HG03442 (cell line): ENCODE data around the gene KLHL26.

Experiments used
- ATAC-seq: cut with Tn5 transposase; IDR thresholded peaks from one replicate; pipeline ENCODE4 v1.9.1; 2021; ENCODE audit warnings: mild to moderate bottlenecking, moderate library complexity; ENCODE audit not compliant: unreplicated experiment

KLHL26 gene

GRCh38 chr19:18601875-18602274 lies 35.0 kb upstream of the KLHL26 start:
- no peak for ATAC-seq

GRCh38 chr19:18603255-18603957 lies 33.4 kb upstream of the KLHL26 start:
- no peak for ATAC-seq

GRCh38 chr19:18603958-18604819 lies 32.6 kb upstream of the KLHL26 start:
- ATAC-seq, result no peak

GRCh38 chr19:18604820-18605159 lies 32.0 kb upstream of the KLHL26 start:
- ATAC-seq, result no peak

- ATAC-seq, result no peak
Observed at GRCh38 chr19:18605196-18605545, 31.7 kb upstream of the KLHL26 start.

- no peak for ATAC-seq
Observed at GRCh38 chr19:18605546-18606280, 31.1 kb upstream of the KLHL26 start.

GRCh38 chr19:18606281-18607225 lies 30.3 kb upstream of the KLHL26 start, which contains the start of gene CRLF1:
CRLF1 (minus strand) TSS chr19:18606799; CDS start chr19:18606656, 143 bp downstream.
- ATAC-seq, result no peak

- ATAC-seq, result no peak
Observed at GRCh38 chr19:18607226-18608101, 29.4 kb upstream of the KLHL26 start.

- no peak for ATAC-seq
Observed at GRCh38 chr19:18608102-18608804, 28.6 kb upstream of the KLHL26 start.

- no peak for ATAC-seq
Observed at GRCh38 chr19:18608805-18609716, 27.8 kb upstream of the KLHL26 start.

- ATAC-seq, result no peak
Observed at GRCh38 chr19:18609717-18610051, 27.1 kb upstream of the KLHL26 start.

GRCh38 chr19:18610245-18610555 lies 26.6 kb upstream of the KLHL26 start:
- no peak for ATAC-seq

- no peak for ATAC-seq
Observed at GRCh38 chr19:18610556-18611326, 26.1 kb upstream of the KLHL26 start.

- ATAC-seq, result no peak
Observed at GRCh38 chr19:18611327-18612050, 25.3 kb upstream of the KLHL26 start.

GRCh38 chr19:18612051-18612771 lies 24.6 kb upstream of the KLHL26 start:
- no peak for ATAC-seq
